Left renal cortex interstitium (tissue), 4 donors: Measurements from ENCODE around the gene SLC30A7. TPM values are rescaled to one million over a fixed set of nuclear protein-coding genes. Genes with fewer than 3 reads are reported as not detected.
"Not testable (repeated sequence)": the region's sequence is repeated elsewhere in the genome, so short reads cannot be mapped to it uniquely, and the experiment has no call there.

ENCODE experiments used
- DNase-seq, 4 donors: peaks; one replicate each; pipeline ENCODE4 v3.0.0-alpha.2; 2013; ENCODE audit warnings: low read depth in 4 of 4, low spot score in 2 of 4, missing footprints in 1 of 4
- polyA plus RNA-seq, 4 donors: library from polyadenylated mRNA; unstranded; fragments of 120-200 nt; gene quantifications; one replicate each; pipeline ENCODE4 v1.2.1, GENCODE V29; 2013; ENCODE audit not compliant: insufficient read length in 4 of 4

Gene SLC30A7
- polyA plus RNA-seq: 10 to 100 TPM; 14.5 to 22.9 (median 16.6) TPM

GRCh38 chr1:100895540-100896480 is at the start of gene SLC30A7:
Gene SLC30A7, plus strand, starts transcription at chr1:100896090. Its CDS starts 173 bp downstream, at chr1:100896263.
- peak; percentile 73 to 86 (median 82) for DNase-seq

- DNase-seq: no peak
Measured at GRCh38 chr1:100847361-100848082, 48.4 kb upstream of the SLC30A7 start.

- no peak for DNase-seq
Measured at GRCh38 chr1:100851726-100852125, 44.2 kb upstream of the SLC30A7 start.

GRCh38 chr1:100852976-100853375 is 42.9 kb upstream of the SLC30A7 start:
- DNase-seq: no peak

GRCh38 chr1:100855116-100855515 is 40.8 kb upstream of the SLC30A7 start:
- not testable (repeated sequence) for DNase-seq

- DNase-seq: peak in 1 of 4 donors; percentile 13
Measured at GRCh38 chr1:100860397-100860991, 35.4 kb upstream of the SLC30A7 start.

- no peak for DNase-seq
Measured at GRCh38 chr1:100861379-100861778, 34.5 kb upstream of the SLC30A7 start.

GRCh38 chr1:100862591-100862990 is 33.3 kb upstream of the SLC30A7 start:
- no peak for DNase-seq

GRCh38 chr1:100866041-100866900 is 29.6 kb upstream of the SLC30A7 start:
- no peak for DNase-seq

- no peak for DNase-seq
Measured at GRCh38 chr1:100866901-100867206, 29.0 kb upstream of the SLC30A7 start.

- DNase-seq: peak in 1 of 4 donors; percentile 34
Measured at GRCh38 chr1:100868364-100868995, 27.4 kb upstream of the SLC30A7 start.

GRCh38 chr1:100869996-100870395 is 25.9 kb upstream of the SLC30A7 start:
- no peak for DNase-seq

- DNase-seq: no peak
Measured at GRCh38 chr1:100874433-100874832, 21.5 kb upstream of the SLC30A7 start.

- DNase-seq: no peak
Measured at GRCh38 chr1:100875228-100875627, 20.7 kb upstream of the SLC30A7 start.

- DNase-seq: no peak
Measured at GRCh38 chr1:100876291-100876690, 19.6 kb upstream of the SLC30A7 start.

GRCh38 chr1:100879422-100879821 is 16.5 kb upstream of the SLC30A7 start:
- no peak for DNase-seq

GRCh38 chr1:100881687-100882086 is 14.2 kb upstream of the SLC30A7 start:
- no peak for DNase-seq

GRCh38 chr1:100882698-100883097 is 13.2 kb upstream of the SLC30A7 start:
- DNase-seq: no peak

- no peak for DNase-seq
Measured at GRCh38 chr1:100883963-100884362, 11.9 kb upstream of the SLC30A7 start.

GRCh38 chr1:100889007-100889406 is 6.9 kb upstream of the SLC30A7 start:
- not testable (repeated sequence) for DNase-seq
